ENCODE measurements around the gene ADARB2. TPM values are rescaled to one million over a fixed set of nuclear protein-coding genes. Genes with fewer than 3 reads are reported as not detected.

The ADARB2 gene
- total and polyA plus RNA-seq, 2 donors (not counting 1 experiment from before 2014, with no cell fraction given): not detected

DNA sequence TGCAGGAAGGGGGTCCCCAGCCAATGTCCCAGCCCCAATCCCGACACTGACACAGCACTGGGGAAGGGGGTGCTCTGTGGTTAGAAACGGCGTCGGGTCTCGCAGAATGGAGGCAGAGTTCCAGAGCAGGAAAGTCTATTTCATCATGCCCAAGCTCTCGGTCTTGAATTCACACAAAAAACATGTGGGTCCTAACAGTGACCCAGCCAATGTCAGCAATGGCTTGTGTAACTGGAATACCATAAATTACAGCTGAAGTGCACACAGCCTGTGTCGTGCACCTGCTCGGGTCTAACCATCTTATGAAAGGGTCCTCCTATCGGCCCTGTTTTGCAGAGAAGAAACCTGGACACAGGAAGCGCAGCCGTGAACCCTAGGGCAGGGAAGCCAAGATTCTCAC is 324.1 kb downstream of the ADARB2 start:
- Histone ChIP-seq H3K4me1 (ENCODE audit: control insufficient read depth, extremely low read depth, insufficient read depth, low read length) (no peaks in the 10 kb centered on the region), H3K4me2 (ENCODE audit: extremely low read depth, insufficient read depth, low read length) (no peak overlapping the region), H3K27ac (ENCODE audit: insufficient read depth, low read length) (no peak overlapping the region), H3K9ac (ENCODE audit: insufficient read depth, low read length) (no peak overlapping the region), H2AFZ (ENCODE audit: low read length) (no peak overlapping the region), H3K27me3 (ENCODE audit: control insufficient read depth, insufficient read depth, low read length) (no peaks in the 10 kb centered on the region), H3K4me3 (replicated peaks in 1 of 4; ENCODE audit: control extremely low read depth in 1 of 4, insufficient read depth in 1 of 4, low read depth in 3 of 4, low read length in 4 of 4) (no peak overlapping the region), H3K79me2 (ENCODE audit: control insufficient read depth, insufficient read depth, low read length) (no peaks in the 10 kb centered on the region), H3K9me3 (ENCODE audit: control insufficient read depth, insufficient read depth, low read depth, low read length) (no peaks in the 10 kb centered on the region), H4K20me1 (ENCODE audit: control insufficient read depth, extremely low read depth, insufficient read depth, low read length) (no peaks in the 10 kb centered on the region), H3K36me3 (ENCODE audit: control insufficient read depth, insufficient read depth, low read length) (no peaks in the 10 kb centered on the region)
- TF ChIP-seq, protein P1, sequence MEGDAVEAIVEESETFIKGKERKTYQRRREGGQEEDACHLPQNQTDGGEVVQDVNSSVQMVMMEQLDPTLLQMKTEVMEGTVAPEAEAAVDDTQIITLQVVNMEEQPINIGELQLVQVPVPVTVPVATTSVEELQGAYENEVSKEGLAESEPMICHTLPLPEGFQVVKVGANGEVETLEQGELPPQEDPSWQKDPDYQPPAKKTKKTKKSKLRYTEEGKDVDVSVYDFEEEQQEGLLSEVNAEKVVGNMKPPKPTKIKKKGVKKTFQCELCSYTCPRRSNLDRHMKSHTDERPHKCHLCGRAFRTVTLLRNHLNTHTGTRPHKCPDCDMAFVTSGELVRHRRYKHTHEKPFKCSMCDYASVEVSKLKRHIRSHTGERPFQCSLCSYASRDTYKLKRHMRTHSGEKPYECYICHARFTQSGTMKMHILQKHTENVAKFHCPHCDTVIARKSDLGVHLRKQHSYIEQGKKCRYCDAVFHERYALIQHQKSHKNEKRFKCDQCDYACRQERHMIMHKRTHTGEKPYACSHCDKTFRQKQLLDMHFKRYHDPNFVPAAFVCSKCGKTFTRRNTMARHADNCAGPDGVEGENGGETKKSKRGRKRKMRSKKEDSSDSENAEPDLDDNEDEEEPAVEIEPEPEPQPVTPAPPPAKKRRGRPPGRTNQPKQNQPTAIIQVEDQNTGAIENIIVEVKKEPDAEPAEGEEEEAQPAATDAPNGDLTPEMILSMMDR (conservative IDR thresholded peaks at IDR 0.05 in 1 of 2, IDR thresholded peaks at IDR 0.05 in 1 of 2; ENCODE audit: low read depth in 1 of 2, low read length in 2 of 2): no peak
- TF ChIP-seq EZH2 (IDR thresholded peaks at IDR 0.05; ENCODE audit: low read length, missing control alignments): no peak
- DNase-seq (ENCODE audit: low read depth in 2 of 2): no peak

- H3K36me3 ChIP-seq (ENCODE audit: control insufficient read depth, insufficient read depth, low read length): no peaks in the 10 kb centered on the region
- no peak overlapping the region for H2AFZ ChIP-seq (ENCODE audit: low read length)
- no peaks in the 10 kb centered on the region for H3K4me1 ChIP-seq (ENCODE audit: control insufficient read depth, extremely low read depth, insufficient read depth, low read length)
- H3K27ac ChIP-seq (ENCODE audit: insufficient read depth, low read length): no peak overlapping the region
- no peaks in the 10 kb centered on the region for H4K20me1 ChIP-seq (ENCODE audit: control insufficient read depth, extremely low read depth, insufficient read depth, low read length)
- H3K27me3 ChIP-seq (ENCODE audit: control insufficient read depth, insufficient read depth, low read length): no peaks in the 10 kb centered on the region
- TF ChIP-seq, protein P1 (conservative IDR thresholded peaks at IDR 0.05 in 1 of 2, IDR thresholded peaks at IDR 0.05 in 1 of 2; ENCODE audit: low read depth in 1 of 2, low read length in 2 of 2): no peak
- no peak for TF ChIP-seq EZH2 (IDR thresholded peaks at IDR 0.05; ENCODE audit: low read length, missing control alignments)
- DNase-seq (ENCODE audit: low read depth in 2 of 2): no peak
- H3K79me2 ChIP-seq (ENCODE audit: control insufficient read depth, insufficient read depth, low read length): no peaks in the 10 kb centered on the region
- no peak overlapping the region for H3K4me2 ChIP-seq (ENCODE audit: extremely low read depth, insufficient read depth, low read length)
- no peaks in the 10 kb centered on the region for H3K9me3 ChIP-seq (ENCODE audit: control insufficient read depth, insufficient read depth, low read depth, low read length)
- H3K4me3 ChIP-seq (replicated peaks in 1 of 4; ENCODE audit: control extremely low read depth in 1 of 4, insufficient read depth in 1 of 4, low read depth in 3 of 4, low read length in 4 of 4): no peak overlapping the region
- H3K9ac ChIP-seq (ENCODE audit: insufficient read depth, low read length): no peak overlapping the region
Observed at GRCh38 chr10:1412531-1413189, 324.7 kb downstream of the ADARB2 start.

- Histone ChIP-seq H4K20me1 (ENCODE audit: control insufficient read depth, extremely low read depth, insufficient read depth, low read length) (no peaks in the 10 kb centered on the region), H3K36me3 (ENCODE audit: control insufficient read depth, insufficient read depth, low read length) (no peaks in the 10 kb centered on the region), H2AFZ (ENCODE audit: low read length) (no peak overlapping the region), H3K9ac (ENCODE audit: insufficient read depth, low read length) (no peak overlapping the region), H3K27ac (ENCODE audit: insufficient read depth, low read length) (no peak overlapping the region), H3K9me3 (ENCODE audit: control insufficient read depth, insufficient read depth, low read depth, low read length) (no peaks in the 10 kb centered on the region), H3K4me2 (ENCODE audit: extremely low read depth, insufficient read depth, low read length) (no peak overlapping the region), H3K4me3 (replicated peaks in 1 of 4; ENCODE audit: control extremely low read depth in 1 of 4, insufficient read depth in 1 of 4, low read depth in 3 of 4, low read length in 4 of 4) (no peak overlapping the region), H3K27me3 (ENCODE audit: control insufficient read depth, insufficient read depth, low read length) (no peaks in the 10 kb centered on the region), H3K4me1 (ENCODE audit: control insufficient read depth, extremely low read depth, insufficient read depth, low read length) (no peaks in the 10 kb centered on the region), H3K79me2 (ENCODE audit: control insufficient read depth, insufficient read depth, low read length) (no peaks in the 10 kb centered on the region)
- no peak for DNase-seq (ENCODE audit: low read depth in 2 of 2)
- TF ChIP-seq, protein P1 (conservative IDR thresholded peaks at IDR 0.05 in 1 of 2, IDR thresholded peaks at IDR 0.05 in 1 of 2; ENCODE audit: low read depth in 1 of 2, low read length in 2 of 2): no peak
- no peak for TF ChIP-seq EZH2 (IDR thresholded peaks at IDR 0.05; ENCODE audit: low read length, missing control alignments)
Observed at GRCh38 chr10:1411956-1412355, 325.4 kb downstream of the ADARB2 start.
